CD8-positive, alpha-beta memory T cell (primary cell): ENCODE measurements around the gene DEPDC7. TPM values are rescaled to one million over a fixed set of nuclear protein-coding genes. Genes with fewer than 3 reads are reported as not detected.

Source experiments
- CTCF ChIA-PET: fragments of 350-600 bp; sonication (Branson Sonifier 250); formaldehyde crosslinking; loops from one replicate; lab custom pipeline; 2021; ENCODE audit warnings: antibody characterized with exemption; lab: Charles Lee
- POLR2A ChIA-PET: fragments of 350-600 bp; sonication (Branson Sonifier 250); formaldehyde crosslinking; loops from one replicate; lab custom pipeline; 2021; ENCODE audit warnings: antibody characterized with exemption; lab: Charles Lee
- DNase-seq, 5 donors: peaks; one replicate each; pipeline versions ENCODE4 v3.0.0 to v3.0.0-alpha.2; 2020 to 2022; ENCODE audit warnings: mixed read lengths in 1 of 5
- H3K27ac ChIP-seq: one replicate; pipeline ENCODE4 v1.7.0; 2013; ENCODE audit warnings: low read depth, mild to moderate bottlenecking, low read length, moderate library complexity
- H3K27me3 ChIP-seq: 2 replicates; pipeline ENCODE4 v1.7.0; 2013; ENCODE audit warnings: low read length, mild to moderate bottlenecking; ENCODE audit not compliant: insufficient read depth, poor library complexity, severe bottlenecking
- H3K36me3 ChIP-seq: 2 replicates; pipeline ENCODE4 v1.7.0; 2013; ENCODE audit warnings: mild to moderate bottlenecking, low read length, moderate library complexity; ENCODE audit not compliant: insufficient read depth
- H3K4me1 ChIP-seq: 2 replicates; pipeline ENCODE4 v1.7.0; 2013; ENCODE audit warnings: mild to moderate bottlenecking, low read length, moderate library complexity; ENCODE audit not compliant: insufficient read depth
- H3K4me3 ChIP-seq: 2 replicates; pipeline ENCODE4 v1.7.0; 2013; ENCODE audit warnings: mild to moderate bottlenecking, low read length
- H3K9me3 ChIP-seq: 2 replicates; pipeline ENCODE4 v1.7.0; 2013; ENCODE audit warnings: mild to moderate bottlenecking, low read length
- H3K27ac Mint-ChIP-seq, 8 donors: one replicate each; pipeline ENCODE4 v1.8.0; 2020 to 2021; ENCODE audit warnings: mixed read lengths in 8 of 8, mild to moderate bottlenecking in 6 of 8, inconsistent platforms in 3 of 8, moderate library complexity in 3 of 8
- H3K27me3 Mint-ChIP-seq, 2 donors: one replicate each; pipeline ENCODE4 v1.8.0; 2020 to 2021; ENCODE audit warnings: mixed read lengths in 2 of 2, mild to moderate bottlenecking in 1 of 2, moderate library complexity in 1 of 2
- H3K36me3 Mint-ChIP-seq, 3 donors: one replicate each; pipeline ENCODE4 v1.8.0; 2020 to 2021; ENCODE audit warnings: mixed read lengths in 3 of 3, inconsistent platforms in 1 of 3, mild to moderate bottlenecking in 1 of 3
- H3K4me1 Mint-ChIP-seq, 3 donors: one replicate each; pipeline ENCODE4 v1.8.0; 2020 to 2021; ENCODE audit warnings: mixed read lengths in 3 of 3, inconsistent platforms in 1 of 3, mild to moderate bottlenecking in 1 of 3
- H3K4me3 Mint-ChIP-seq, 7 donors: one replicate each; pipeline ENCODE4 v1.8.0; 2020 to 2021; ENCODE audit warnings: mixed read lengths in 7 of 7, mild to moderate bottlenecking in 6 of 7, moderate library complexity in 4 of 7, inconsistent platforms in 2 of 7
- H3K9me3 Mint-ChIP-seq, 5 donors: one replicate each; pipeline ENCODE4 v1.8.0; 2020 to 2022; ENCODE audit warnings: mixed read lengths in 5 of 5, mild to moderate bottlenecking in 3 of 5, moderate library complexity in 2 of 5, inconsistent platforms in 1 of 5
- polyA plus RNA-seq: library from polyadenylated mRNA; unstranded; fragments of 300-500 nt; fragmentation: Illumina TruSeq; gene quantifications from one replicate; pipeline ENCODE4 v1.2.3, GENCODE V29; 2021
- total RNA-seq, 2 experiments: library from RNA; stranded (reverse); gene quantifications; one replicate each; pipeline ENCODE4 v1.2.3, GENCODE V29; 2021

Gene DEPDC7
- total and polyA plus RNA-seq, 3 experiments from 2014 or later: 0.15 to 1.8 (median 1.7) TPM

GRCh38 chr11:33063326-33063881 lies 47.7 kb downstream of the DEPDC7 start:
- Histone ChIP-seq H3K27ac (no peak overlapping the region), H3K36me3 (peaks cover 12% of the 10 kb centered on the region), H3K4me3 (no peak overlapping the region), H3K9me3 (no peaks in the 10 kb centered on the region), H3K27me3 (no peaks in the 10 kb centered on the region), H3K4me1 (peaks cover 22% of the 10 kb centered on the region)
- Mint-ChIP-seq H3K4me3 (no peak overlapping the region), H3K9me3 (no peaks in the 10 kb centered on the region), H3K4me1 (peaks cover 15 to 32% (median 31%) of the 10 kb centered on the region in 3 donors), H3K36me3 (peaks cover 0 to 83% (median 16%) of the 10 kb centered on the region in 3 donors), H3K27ac (peak overlapping the region; percentile 1 to 84 (median 54)), H3K27me3 (no peaks in the 10 kb centered on the region)
- no peak for DNase-seq
- ChIA-PET POLR2A (no interaction called here), CTCF (interaction anchor here (0.8 to 7.3 kb wide), 4 partner anchors 24 to 106 kb away, joined by 3 to 132 read pairs (median 6); partner anchors contain the start of genes DEPDC7 and TCP11L1)

- Histone ChIP-seq H3K27ac (no peak overlapping the region), H3K27me3 (no peaks in the 10 kb centered on the region), H3K4me1 (peaks cover 22% of the 10 kb centered on the region), H3K36me3 (peaks cover 12% of the 10 kb centered on the region), H3K4me3 (no peak overlapping the region), H3K9me3 (no peaks in the 10 kb centered on the region)
- DNase-seq: no peak
- Mint-ChIP-seq H3K27ac (peak overlapping the region in 6 of 8 donors; percentile 43 to 93 (median 74)), H3K36me3 (peaks cover 0 to 82% (median 13%) of the 10 kb centered on the region in 3 donors), H3K4me1 (peaks cover 15 to 32% (median 31%) of the 10 kb centered on the region in 3 donors), H3K27me3 (no peaks in the 10 kb centered on the region), H3K9me3 (no peaks in the 10 kb centered on the region), H3K4me3 (no peak overlapping the region)
- ChIA-PET POLR2A (interaction anchor here (0.6 kb wide), 1 partner anchor 49 kb away, joined by 5 read pairs; no protein-coding TSS in a partner anchor), CTCF (interaction anchor here (1.6 to 7.3 kb wide), 6 partner anchors 11 to 171 kb away, joined by 5 to 132 read pairs (median 12); partner anchors contain the start of genes DEPDC7 and QSER1)
Measured at GRCh38 chr11:33064033-33064825, 48.6 kb downstream of the DEPDC7 start.

DNA sequence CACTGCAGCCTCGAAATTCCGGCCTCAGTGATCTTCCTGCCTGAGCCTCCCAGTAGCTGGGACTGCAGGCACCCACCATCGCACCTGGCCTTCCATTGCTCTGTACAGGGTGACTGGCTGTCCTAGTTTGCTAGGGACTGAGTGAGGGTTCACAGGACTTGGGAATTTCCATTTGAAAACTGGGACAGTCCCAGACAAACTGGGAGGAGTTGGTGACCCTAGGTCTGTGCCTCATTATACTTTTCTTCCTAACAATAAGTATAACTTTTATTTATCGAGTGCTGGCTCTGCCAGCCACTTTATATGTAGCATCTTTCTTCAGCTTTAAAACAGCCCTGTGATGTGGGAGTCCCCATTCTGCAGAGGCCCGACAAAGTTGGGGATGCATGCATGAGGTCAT lies 49.2 kb downstream of the DEPDC7 start:
- CTCF ChIA-PET: interaction anchor here (1.0 to 7.3 kb wide), 18 partner anchors 8 to 172 kb away, joined by 3 to 132 read pairs (median 6); partner anchors contain the start of genes DEPDC7, QSER1 and TCP11L1
- Mint-ChIP-seq H3K4me1 (peaks cover 15 to 32% (median 31%) of the 10 kb centered on the region in 3 donors), H3K4me3 (no peak overlapping the region), H3K27ac (peak overlapping the region in 4 of 8 donors; percentile 19 to 80 (median 54)), H3K27me3 (no peaks in the 10 kb centered on the region), H3K36me3 (peaks cover 0 to 81% (median 9%) of the 10 kb centered on the region in 3 donors), H3K9me3 (no peaks in the 10 kb centered on the region)
- Histone ChIP-seq H3K4me3 (no peak overlapping the region), H3K27ac (no peak overlapping the region), H3K27me3 (no peaks in the 10 kb centered on the region), H3K9me3 (no peaks in the 10 kb centered on the region), H3K36me3 (peaks cover 9% of the 10 kb centered on the region), H3K4me1 (peaks cover 22% of the 10 kb centered on the region)
- DNase-seq: no peak
- POLR2A ChIA-PET: no interaction called here

DNA sequence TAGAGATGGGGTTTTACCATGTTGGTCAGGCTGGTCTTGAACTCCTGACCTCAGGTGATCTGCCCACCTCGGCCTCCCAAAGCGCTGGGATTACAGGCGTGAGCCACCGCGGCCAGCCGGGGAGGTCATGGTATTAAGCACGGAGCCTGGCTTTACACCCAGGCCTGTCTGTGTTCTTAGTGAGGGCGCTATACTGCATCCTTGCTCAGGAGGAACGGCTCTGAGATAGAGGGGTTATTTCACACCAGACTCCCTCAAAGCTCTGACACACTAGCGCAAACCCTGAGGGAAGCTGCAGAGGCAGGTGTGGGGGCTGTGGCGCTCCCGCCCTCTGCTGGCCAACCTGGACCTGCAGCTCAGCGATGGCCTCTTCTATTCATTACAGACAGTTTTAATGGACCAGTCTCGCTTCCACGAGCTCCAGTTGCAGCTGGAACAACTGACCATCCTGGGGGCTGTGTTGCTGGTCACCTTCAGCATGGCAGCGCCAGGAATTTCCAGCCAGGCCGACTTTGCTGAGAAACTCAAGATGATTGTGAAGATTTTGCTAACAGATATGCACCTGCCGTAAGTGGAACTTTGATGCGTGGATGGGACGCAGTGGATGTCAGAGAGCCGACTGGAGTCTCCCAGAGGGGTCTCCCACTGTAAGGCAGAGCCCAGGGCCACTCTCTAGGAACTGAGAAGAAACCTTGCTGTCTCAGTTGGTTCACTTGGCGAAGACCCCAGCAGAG lies 49.9 kb downstream of the DEPDC7 start:
- Mint-ChIP-seq H3K27ac (peak overlapping the region in 1 of 8 donors; percentile 24), H3K4me3 (no peak overlapping the region), H3K27me3 (no peaks in the 10 kb centered on the region), H3K4me1 (peaks cover 15 to 31% (median 26%) of the 10 kb centered on the region in 3 donors), H3K9me3 (no peaks in the 10 kb centered on the region), H3K36me3 (peaks cover 0 to 78% (median 9%) of the 10 kb centered on the region in 3 donors)
- no peaks in the 10 kb centered on the region for H3K9me3 ChIP-seq
- no peaks in the 10 kb centered on the region for H3K27me3 ChIP-seq
- peak; percentile 50 to 80 (median 59) for DNase-seq
- POLR2A ChIA-PET: no interaction called here
- CTCF ChIA-PET: interaction anchor here (0.7 to 7.3 kb wide), 26 partner anchors 9 to 179 kb away, joined by 3 to 132 read pairs (median 5); partner anchors contain the start of genes DEPDC7, QSER1 and TCP11L1
- no peak overlapping the region for H3K4me3 ChIP-seq
- H3K27ac ChIP-seq: no peak overlapping the region
- H3K4me1 ChIP-seq: peaks cover 22% of the 10 kb centered on the region
- peaks cover 9% of the 10 kb centered on the region for H3K36me3 ChIP-seq

DNA sequence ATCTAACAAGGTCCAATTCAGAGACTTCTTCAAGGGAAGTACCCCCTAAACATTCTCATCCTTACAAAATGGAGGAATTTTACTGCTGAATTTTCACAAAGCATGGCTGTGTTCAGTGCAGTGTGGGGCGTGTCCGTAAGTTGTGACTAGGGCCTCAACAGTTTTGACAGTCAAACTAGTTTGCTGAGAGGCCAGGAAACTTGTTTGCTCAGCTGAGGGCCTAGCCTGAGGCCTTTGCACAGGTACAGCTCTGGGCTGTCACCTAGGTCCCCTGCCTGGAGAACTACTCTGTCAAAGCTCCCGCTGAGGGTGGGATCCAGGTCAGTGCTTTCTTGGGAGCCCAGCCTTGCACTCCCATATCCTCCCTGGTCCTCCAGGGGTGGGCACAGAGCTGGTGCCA lies 51.6 kb downstream of the DEPDC7 start:
- Mint-ChIP-seq H3K27me3 (no peaks in the 10 kb centered on the region), H3K4me3 (no peak overlapping the region), H3K27ac (no peak overlapping the region), H3K9me3 (no peaks in the 10 kb centered on the region), H3K36me3 (peaks cover 0 to 84% (median 15%) of the 10 kb centered on the region in 3 donors), H3K4me1 (peaks cover 15 to 31% (median 26%) of the 10 kb centered on the region in 3 donors)
- Histone ChIP-seq H3K9me3 (no peaks in the 10 kb centered on the region), H3K27ac (no peak overlapping the region), H3K27me3 (no peaks in the 10 kb centered on the region), H3K4me1 (peaks cover 22% of the 10 kb centered on the region), H3K36me3 (peaks cover 11% of the 10 kb centered on the region), H3K4me3 (no peak overlapping the region)
- ChIA-PET CTCF (interaction anchor here (7.3 kb wide), 1 partner anchor 110 kb away, joined by 132 read pairs; no protein-coding TSS in a partner anchor), POLR2A (no interaction called here)
- no peak for DNase-seq

DNA sequence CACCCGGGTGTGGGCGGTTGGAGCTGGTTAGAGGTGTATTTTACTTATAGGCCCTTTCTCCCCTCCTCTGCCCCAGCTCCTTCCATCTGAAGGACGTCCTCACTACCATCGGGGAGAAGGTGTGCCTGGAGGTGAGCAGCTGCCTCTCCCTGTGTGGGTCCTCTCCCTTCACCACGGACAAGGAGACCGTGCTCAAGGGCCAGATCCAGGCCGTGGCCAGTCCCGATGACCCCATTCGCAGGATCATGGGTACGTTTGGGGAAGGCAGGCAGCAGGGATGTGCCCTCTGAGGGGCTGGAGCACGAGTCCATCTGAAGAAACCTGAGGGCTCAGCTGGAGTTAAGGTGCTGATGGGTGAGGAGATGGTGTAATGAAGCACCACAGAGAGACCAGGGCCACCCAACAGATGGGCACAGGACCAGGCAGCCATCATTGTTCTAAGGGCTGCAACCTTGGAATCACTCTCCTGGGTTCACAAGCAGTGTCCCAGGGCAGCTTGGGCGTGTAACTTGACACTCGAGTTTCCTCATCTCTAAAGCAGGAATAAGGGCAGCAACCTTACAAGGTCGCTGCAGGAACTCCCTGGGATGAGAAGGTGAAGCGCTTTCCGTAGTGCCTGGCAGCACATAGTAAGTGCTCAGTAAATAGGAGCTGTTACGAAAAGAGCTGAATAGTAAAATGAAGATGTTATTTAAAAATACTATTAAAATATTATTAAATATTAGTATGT lies 53.1 kb downstream of the DEPDC7 start:
- DNase-seq: no peak
- no peak overlapping the region for H3K4me3 Mint-ChIP-seq
- peaks cover 3 to 84% (median 21%) of the 10 kb centered on the region in 3 donors for H3K36me3 Mint-ChIP-seq
- no peak overlapping the region for H3K4me3 ChIP-seq
- no peaks in the 10 kb centered on the region for H3K9me3 ChIP-seq
- peaks cover 7 to 17% (median 16%) of the 10 kb centered on the region in 3 donors for H3K4me1 Mint-ChIP-seq
- no peak overlapping the region for H3K27ac ChIP-seq
- H3K36me3 ChIP-seq: peaks cover 18% of the 10 kb centered on the region
- CTCF ChIA-PET: interaction anchor here (1.2 to 1.5 kb wide), 2 partner anchors 105 to 108 kb away, joined by 3 to 6 read pairs; no protein-coding TSS in a partner anchor
- no peaks in the 10 kb centered on the region for H3K9me3 Mint-ChIP-seq
- peaks cover 13% of the 10 kb centered on the region for H3K4me1 ChIP-seq
- H3K27me3 Mint-ChIP-seq: no peaks in the 10 kb centered on the region
- H3K27me3 ChIP-seq: no peaks in the 10 kb centered on the region
- H3K27ac Mint-ChIP-seq: peak overlapping the region in 1 of 8 donors; percentile 43
- POLR2A ChIA-PET: no interaction called here

DNA sequence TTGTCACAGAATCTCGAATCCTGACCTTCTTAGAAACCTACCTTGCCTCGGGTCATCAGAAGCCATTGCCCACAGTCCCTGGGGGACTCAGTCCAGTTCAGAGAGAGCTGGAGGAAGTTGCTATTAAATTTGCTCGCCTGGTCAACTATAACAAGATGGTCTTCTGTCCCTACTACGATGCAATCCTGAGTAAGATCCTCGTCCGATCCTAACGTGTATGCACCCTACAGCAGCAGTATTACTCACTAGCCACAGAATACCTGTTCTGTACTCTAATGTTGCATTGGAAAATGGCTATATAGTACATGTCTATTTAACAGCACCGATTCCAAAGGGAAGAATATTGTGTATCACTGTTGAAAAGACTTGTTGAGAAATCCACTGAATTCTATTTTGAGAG lies 56.8 kb downstream of the DEPDC7 start:
- Mint-ChIP-seq H3K36me3 (peaks cover 10 to 84% (median 32%) of the 10 kb centered on the region in 3 donors), H3K27me3 (no peaks in the 10 kb centered on the region), H3K4me3 (no peak overlapping the region), H3K9me3 (no peaks in the 10 kb centered on the region), H3K4me1 (no peaks in the 10 kb centered on the region), H3K27ac (peak overlapping the region in 2 of 8 donors; percentile 20 to 72)
- ChIA-PET POLR2A (no interaction called here), CTCF (interaction anchor here (0.8 kb wide), 1 partner anchor 112 kb away, joined by 3 read pairs; no protein-coding TSS in a partner anchor)
- Histone ChIP-seq H3K27me3 (no peaks in the 10 kb centered on the region), H3K27ac (no peak overlapping the region), H3K9me3 (no peaks in the 10 kb centered on the region), H3K36me3 (peaks cover 26% of the 10 kb centered on the region), H3K4me1 (no peaks in the 10 kb centered on the region), H3K4me3 (no peak overlapping the region)
- DNase-seq: no peak
